SK-N-SH (cell line): ENCODE data around the gene CLDN6. TPM values are rescaled to one million over a fixed set of nuclear protein-coding genes. Genes with fewer than 3 reads are reported as not detected.
"Not testable (repeated sequence)": the region's sequence is repeated elsewhere in the genome, so short reads cannot be mapped to it uniquely, and the experiment has no call there.

Experiments
- CTCF ChIA-PET: fragments of 300-600, 350-600 bp; formaldehyde crosslinking; extraction: SDS; loops from one replicate; lab custom pipeline; 2021; lab: Yijun Ruan, JAX
- POLR2A ChIA-PET: fragments of 350-600 bp; sonication (Branson Sonifier 250); formaldehyde crosslinking; extraction: SDS; loops from one replicate; lab custom pipeline; 2020; ENCODE audit warnings: antibody characterized with exemption, inconsistent platforms; lab: Yijun Ruan, JAX
- DNase-seq: peaks from one replicate; pipeline ENCODE4 v3.0.0; 2012
- H2AFZ ChIP-seq: fragments of 200-600 bp; sonication (generic); 2 replicates; pipeline ENCODE4 v1.8.1; 2016; ENCODE audit warnings: antibody characterized with exemption, mild to moderate bottlenecking, low read depth
- H3F3A ChIP-seq: fragments of 200-600 bp; sonication (generic); replicated peaks from 2 replicates; pipeline ENCODE3; 2016; ENCODE audit warnings: antibody characterized with exemption, mild to moderate bottlenecking; ENCODE audit not compliant: insufficient read depth
- H3K27ac ChIP-seq, 2 experiments: fragments of 200-500 bp in 1 of 2; fragments of 200-600 bp in 1 of 2; sonication (Bioruptor generic) in 1 of 2; sonication (generic), shearing (Covaris generic) in 1 of 2; 2 replicates each; pipeline versions ENCODE4 v1.5.1 to v1.6.1; 2014 to 2016; ENCODE audit warnings: low read depth in 2 of 2, inconsistent platforms in 1 of 2, low read length in 1 of 2, mild to moderate bottlenecking in 1 of 2, mixed read lengths in 1 of 2
- H3K27me3 ChIP-seq: fragments of 200-600 bp; sonication (generic), shearing (Covaris generic); 2 replicates; pipeline ENCODE4 v1.6.1; 2016; ENCODE audit warnings: mixed run types; ENCODE audit not compliant: insufficient read depth
- H3K36me3 ChIP-seq, 2 experiments: fragments of 200-500 bp in 1 of 2; fragments of 200-600 bp in 1 of 2; sonication (Bioruptor generic) in 1 of 2; sonication (generic) in 1 of 2; replicated peaks in 1 of 2; 2 replicates each; pipeline versions ENCODE3 to v1.5.1; 2014 to 2016; ENCODE audit warnings: low read length in 1 of 2, mild to moderate bottlenecking in 1 of 2; ENCODE audit not compliant: insufficient read depth in 2 of 2, control insufficient read depth in 1 of 2
- H3K4me1 ChIP-seq, 2 experiments: fragments of 200-500 bp in 1 of 2; fragments of 200-600 bp in 1 of 2; sonication (Bioruptor generic) in 1 of 2; sonication (generic), shearing (Covaris generic) in 1 of 2; 2 replicates each; pipeline versions ENCODE4 v1.5.1 to v1.6.1; 2014 to 2016; ENCODE audit warnings: low read depth in 1 of 2, low read length in 1 of 2, mixed run types in 1 of 2; ENCODE audit not compliant: insufficient read depth in 2 of 2, control insufficient read depth in 1 of 2
- H3K4me2 ChIP-seq: fragments of 200-600 bp; sonication (generic), shearing (Covaris generic); 2 replicates; pipeline ENCODE4 v1.6.1; 2017; ENCODE audit warnings: mixed run types
- H3K4me3 ChIP-seq, 2 experiments: fragments of 200-500 bp in 1 of 2; fragments of 200-600 bp in 1 of 2; sonication (Bioruptor generic) in 1 of 2; sonication (generic), shearing (Covaris generic) in 1 of 2; 2 replicates each; pipeline versions ENCODE4 v1.5.1 to v1.8.1; 2014 to 2016; ENCODE audit warnings: low read depth in 2 of 2, inconsistent platforms in 1 of 2, low read length in 1 of 2, mild to moderate bottlenecking in 1 of 2, mixed read lengths in 1 of 2, moderate library complexity in 1 of 2
- H3K79me2 ChIP-seq: fragments of 200-600 bp; sonication (generic); 2 replicates; pipeline ENCODE4 v1.8.1; 2017; ENCODE audit warnings: mild to moderate bottlenecking; ENCODE audit not compliant: insufficient read depth
- H3K9ac ChIP-seq: fragments of 200-600 bp; sonication (generic); 2 replicates; pipeline ENCODE4 v1.6.1; 2017; ENCODE audit warnings: mixed run types
- H3K9me2 ChIP-seq: fragments of 200-600 bp; sonication (generic); 2 replicates; pipeline ENCODE4 v1.6.1; 2017; ENCODE audit warnings: mixed run types
- H3K9me3 ChIP-seq: fragments of 200-600 bp; sonication (generic); 2 replicates; pipeline ENCODE4 v1.6.1; 2017; ENCODE audit warnings: mixed run types, mild to moderate bottlenecking, moderate library complexity
- H4K20me1 ChIP-seq: fragments of 200-600 bp; sonication (generic); 2 replicates; pipeline ENCODE4 v1.6.1; 2017; ENCODE audit warnings: mild to moderate bottlenecking, mixed run types; ENCODE audit not compliant: insufficient read depth
- CTCF ChIP-seq: fragments of 200-600 bp; sonication (generic); IDR thresholded peaks from 2 replicates; pipeline ENCODE4 v1.6.1; 2017; ENCODE audit warnings: antibody characterized with exemption, mild to moderate bottlenecking, moderate library complexity
- EP300 ChIP-seq, 2 experiments: IDR thresholded peaks; 2 replicates each; pipeline versions ENCODE4 v1.4.0 to v1.6.1; 2012; ENCODE audit warnings: borderline replicate concordance in 1 of 2, low read depth in 1 of 2, low read length in 1 of 2
- EZH2phosphoT487 ChIP-seq: fragments of 200-600 bp; sonication (generic); IDR thresholded peaks from 2 replicates; pipeline ENCODE4 v1.6.1; 2017; ENCODE audit warnings: low read depth, mixed run types, mild to moderate bottlenecking, antibody characterized with exemption, moderate library complexity, borderline replicate concordance
- FOXJ3 ChIP-seq: sonication (generic); formaldehyde crosslinking; IDR thresholded peaks from 2 replicates; pipeline ENCODE4 v1.5.1; 2020; ENCODE audit warnings: mild to moderate bottlenecking, missing genetic modification reagents
- GABPA ChIP-seq: IDR thresholded peaks from 2 replicates; pipeline ENCODE4 v1.4.0; 2012; ENCODE audit warnings: low read depth, mild to moderate bottlenecking
- JUND ChIP-seq: IDR thresholded peaks from 2 replicates; pipeline ENCODE4 v1.4.0; 2012
- RCOR1 ChIP-seq: fragments of 150-350 bp; IDR thresholded peaks from 2 replicates; pipeline ENCODE4 v1.6.1; 2017; ENCODE audit warnings: antibody characterized with exemption, low read length
- REST ChIP-seq: IDR thresholded peaks from 2 replicates; pipeline ENCODE4 v1.6.1; 2012; ENCODE audit warnings: mild to moderate bottlenecking, low read depth, low read length, moderate library complexity
- RXRA ChIP-seq: IDR thresholded peaks from 2 replicates; pipeline ENCODE4 v1.4.0; 2012; ENCODE audit warnings: low read depth, mild to moderate bottlenecking, borderline replicate concordance
- TAF1 ChIP-seq: IDR thresholded peaks from 2 replicates; pipeline ENCODE4 v1.6.1; 2012; ENCODE audit warnings: low read depth, mild to moderate bottlenecking, low read length, moderate library complexity, borderline replicate concordance
- ZBTB33 ChIP-seq: IDR thresholded peaks from 2 replicates; pipeline ENCODE4 v1.4.0; 2012; ENCODE audit warnings: low read depth, borderline replicate concordance
- WGBS: methylation state at CpG from one replicate; pipeline ENCODE4 v1.1.6; 2017; ENCODE audit warnings: low lambda C conversion rate; 5-methylcytosine and 5-hydroxymethylcytosine counted together
- polyA plus RNA-seq, 3 experiments: library from polyadenylated mRNA; depleted of rRNA; stranded (reverse); fragments of >200 nt; gene quantifications; 2 replicates each; pipeline ENCODE4 v1.2.3, GENCODE V29; 2012
- TF ChIP-seq, protein P1 (sequence below): IDR thresholded peaks from 2 replicates; pipeline ENCODE4 v1.4.0; 2012; ENCODE audit warnings: low read depth

CLDN6 gene
- polyA plus RNA-seq, 1 of the 3 experiments (the other 2 are of a cell fraction), result 0.20 TPM

- CTCF ChIA-PET, result interaction anchor here (1.1 to 1.2 kb wide), 2 partner anchors 24 to 74 kb away, joined by 4 read pairs; no protein-coding TSS in a partner anchor
- Histone ChIP-seq H3K9me2 (no peaks in the 10 kb centered on the region), H3K9ac (no peak overlapping the region), H3F3A (no peaks in the 10 kb centered on the region), H3K4me1 (peaks cover 0 to 12% of the 10 kb centered on the region in 2 experiments; a peak in 1 of 4 replicates), H3K27ac (no peak overlapping the region), H3K79me2 (no peaks in the 10 kb centered on the region), H3K4me2 (no peak overlapping the region), H2AFZ (no peak overlapping the region), H3K27me3 (no peaks in the 10 kb centered on the region), H4K20me1 (no peaks in the 10 kb centered on the region), H3K4me3 (no peak overlapping the region), H3K9me3 (no peaks in the 10 kb centered on the region), H3K36me3 (no peaks in the 10 kb centered on the region)
- 85% methylated on average over 17 of the region's 17 CpGs for WGBS
- TF ChIP-seq GABPA, result no peak
- TF ChIP-seq, protein P1, sequence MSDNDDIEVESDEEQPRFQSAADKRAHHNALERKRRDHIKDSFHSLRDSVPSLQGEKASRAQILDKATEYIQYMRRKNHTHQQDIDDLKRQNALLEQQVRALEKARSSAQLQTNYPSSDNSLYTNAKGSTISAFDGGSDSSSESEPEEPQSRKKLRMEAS, result no peak
- TF ChIP-seq TAF1, result no peak
- TF ChIP-seq FOXJ3 (CRISPR knock-in tag), result no peak
- no peak for TF ChIP-seq RXRA
- TF ChIP-seq JUND, result no peak
- no peak for TF ChIP-seq ZBTB33
- TF ChIP-seq EZH2phosphoT487, result no peak
- TF ChIP-seq REST, result no peak
- TF ChIP-seq EP300 (IDR thresholded peaks at IDR 0.05; ENCODE audit: borderline replicate concordance in 1 of 2, low read depth in 1 of 2, low read length in 1 of 2), result no peak
- no peak for TF ChIP-seq RCOR1
- no peak for TF ChIP-seq CTCF
- POLR2A ChIA-PET, result no interaction called here
- no peak for DNase-seq
These were observed 37.2 kb upstream of the CLDN6 start for GRCh38 chr16:3054965-3055733.

DNA sequence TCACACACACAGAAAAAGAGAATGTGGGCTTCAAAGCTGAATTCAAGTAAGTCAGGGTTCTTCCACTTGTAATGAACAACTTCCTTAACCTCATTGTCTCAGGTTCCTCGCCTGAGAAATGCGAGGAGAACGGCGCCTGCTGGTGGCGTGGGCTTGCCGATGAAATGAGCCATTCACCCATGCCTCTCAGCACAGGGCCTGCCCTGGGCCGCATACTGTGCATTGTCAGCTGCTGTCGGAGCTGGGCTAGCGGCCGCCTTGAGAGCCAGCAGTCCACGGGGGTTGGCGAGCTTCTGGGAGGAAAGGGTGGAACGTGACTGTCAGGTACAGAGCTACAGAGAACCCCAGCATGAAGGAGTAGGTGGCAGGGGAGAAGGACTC is 35.3 kb upstream of the CLDN6 start:
- H2AFZ ChIP-seq, H3K27ac ChIP-seq, H3K9ac ChIP-seq, H3K4me2 ChIP-seq, H3K4me1 ChIP-seq, CTCF ChIA-PET, H3K79me2 ChIP-seq, H3K4me3 ChIP-seq, POLR2A ChIA-PET, H4K20me1 ChIP-seq, DNase-seq, H3F3A ChIP-seq, H3K36me3 ChIP-seq, H3K9me3 ChIP-seq, H3K9me2 ChIP-seq: not testable (repeated sequence)
- peaks cover 14% of the 10 kb centered on the region; the same call in 1 of the 2 replicates for H3K27me3 ChIP-seq
- 85% methylated on average over 8 of the region's 13 CpGs for WGBS

DNA sequence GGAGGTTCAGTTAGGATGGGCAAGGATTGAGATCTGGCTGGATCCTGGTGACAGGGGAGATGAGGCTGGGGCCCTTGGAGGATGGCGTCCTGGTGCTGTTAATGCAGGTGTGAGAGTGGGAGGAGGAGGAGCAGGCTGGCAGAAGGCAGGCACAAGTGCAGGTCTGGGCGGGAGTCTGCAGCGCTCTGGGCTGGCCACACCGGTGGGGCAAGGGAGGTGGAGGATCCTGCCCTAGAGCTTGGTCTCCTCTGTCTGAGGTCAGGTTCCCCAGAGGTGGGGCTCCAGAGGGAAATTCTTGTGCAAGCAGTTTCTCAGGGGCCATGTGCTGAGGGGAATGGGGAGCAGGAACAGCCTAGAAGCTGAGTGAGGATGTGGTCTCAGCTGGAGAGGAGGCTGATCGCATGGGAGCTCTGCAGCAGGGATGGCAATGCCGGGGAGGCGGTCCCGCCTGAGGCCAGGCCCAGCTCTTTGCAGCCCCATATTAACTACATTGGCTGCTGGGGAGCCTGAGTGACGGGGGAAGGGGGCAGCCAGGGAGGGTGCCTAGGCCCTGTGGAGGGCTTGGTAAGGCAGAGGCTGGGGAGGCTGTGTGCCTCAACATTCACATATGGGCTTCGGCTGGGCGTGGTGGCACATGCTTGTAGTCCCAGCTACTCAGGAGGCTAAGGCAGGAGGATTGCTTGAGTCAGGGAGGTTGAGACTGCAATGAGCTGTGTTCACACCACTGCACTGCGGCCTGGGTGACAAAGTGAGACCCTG is 34.8 kb upstream of the CLDN6 start:
- H2AFZ ChIP-seq, H3K9me2 ChIP-seq, H3K9ac ChIP-seq, H3K4me3 ChIP-seq, H3K27ac ChIP-seq, POLR2A ChIA-PET, H3F3A ChIP-seq, H3K9me3 ChIP-seq, H3K4me2 ChIP-seq, DNase-seq, H4K20me1 ChIP-seq, H3K36me3 ChIP-seq, H3K4me1 ChIP-seq, H3K79me2 ChIP-seq, CTCF ChIA-PET: not testable (repeated sequence)
- 74% methylated on average over 11 of the region's 12 CpGs for WGBS
- peaks cover 20% of the 10 kb centered on the region; the same call in 1 of the 2 replicates for H3K27me3 ChIP-seq
